Stimulated activated CD8-positive, alpha-beta memory T cell treated with anti-CD3 and anti-CD28 coated beads, Interleukin-4, amount 100 ng/mL, for 24 hours (primary cell): ENCODE data around the gene PRAMEF4.
"Not testable (repeated sequence)": the region's sequence is repeated elsewhere in the genome, so short reads cannot be mapped to it uniquely, and the experiment has no call there.

Source experiments
- DNase-seq: peaks from one replicate; pipeline ENCODE4 v3.0.0-alpha.2; 2020; ENCODE audit warnings: low read depth

PRAMEF4 gene

DNA sequence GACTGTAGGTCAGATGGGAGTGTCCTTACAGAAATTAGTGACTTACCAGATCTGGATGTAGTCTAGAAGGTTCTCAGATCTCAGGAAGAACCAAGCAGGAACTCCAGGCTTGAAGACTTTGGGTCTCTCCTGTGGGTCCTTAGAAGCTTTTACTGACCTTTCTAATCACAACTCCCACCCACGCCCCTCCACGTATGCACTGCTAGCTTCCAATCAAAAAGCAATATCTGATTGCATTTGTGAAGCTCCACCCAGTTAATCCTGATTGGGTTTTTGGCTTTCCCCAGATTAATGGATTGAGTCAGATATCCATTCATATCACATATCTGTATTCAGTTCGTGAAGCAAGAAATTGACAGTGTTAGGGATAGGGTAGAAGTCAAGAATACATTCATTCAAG, at the start of gene PRAMEF4:
TSS of gene PRAMEF4 (minus strand) at position 101 of the 400 bp plus-strand sequence. CDS start 2,807 bp downstream, outside the sequence.
- not testable (repeated sequence) for DNase-seq

DNA sequence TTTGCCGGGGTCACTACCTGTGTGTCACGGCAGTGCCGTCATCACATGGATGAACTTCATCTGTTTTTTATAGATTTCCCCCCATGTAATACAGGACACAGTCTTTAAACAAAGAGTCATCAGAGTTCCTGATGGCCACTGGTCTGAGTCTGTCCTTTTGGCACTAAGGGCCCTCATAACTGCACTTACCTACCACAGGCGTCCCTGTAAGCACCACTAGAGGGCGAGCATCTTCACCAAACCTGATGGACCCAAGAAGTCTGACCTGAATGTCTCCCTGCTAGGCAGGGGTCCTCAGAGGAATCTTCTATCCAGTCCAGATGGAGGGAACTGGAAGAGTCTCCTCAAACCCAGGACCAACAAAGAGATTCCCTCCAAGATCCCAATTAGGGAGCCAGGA, 38.4 kb upstream of the PRAMEF4 start:
- DNase-seq, result not testable (repeated sequence)

- DNase-seq, result not testable (repeated sequence)
Measured at GRCh38 chr1:12921749-12922148, 35.7 kb upstream of the PRAMEF4 start.

DNA sequence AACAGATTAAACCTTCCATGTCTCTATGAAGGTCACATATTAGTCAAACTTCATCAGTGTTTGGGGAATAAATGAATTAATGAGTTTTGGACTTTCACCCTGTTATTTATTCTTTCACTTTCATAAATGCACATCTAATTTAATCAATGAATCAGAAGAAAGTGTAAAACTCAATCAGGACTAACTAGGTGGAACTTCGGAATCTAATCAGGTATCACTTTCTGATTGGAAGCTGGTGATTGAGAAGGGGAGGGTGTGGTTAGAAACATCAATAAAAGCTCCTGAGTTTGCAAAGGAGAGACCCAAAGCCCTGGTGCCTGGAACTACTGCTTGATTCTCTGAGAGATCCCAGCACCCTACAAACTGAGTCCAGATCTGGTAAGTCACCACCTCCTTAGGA, 30.3 kb upstream of the PRAMEF4 start, which contains the start of gene PRAMEF7:
TSS of gene PRAMEF7 (plus strand) at position 301 of the 400 bp plus-strand sequence. CDS start 1,083 bp downstream, outside the sequence.
- not testable (repeated sequence) for DNase-seq

DNA sequence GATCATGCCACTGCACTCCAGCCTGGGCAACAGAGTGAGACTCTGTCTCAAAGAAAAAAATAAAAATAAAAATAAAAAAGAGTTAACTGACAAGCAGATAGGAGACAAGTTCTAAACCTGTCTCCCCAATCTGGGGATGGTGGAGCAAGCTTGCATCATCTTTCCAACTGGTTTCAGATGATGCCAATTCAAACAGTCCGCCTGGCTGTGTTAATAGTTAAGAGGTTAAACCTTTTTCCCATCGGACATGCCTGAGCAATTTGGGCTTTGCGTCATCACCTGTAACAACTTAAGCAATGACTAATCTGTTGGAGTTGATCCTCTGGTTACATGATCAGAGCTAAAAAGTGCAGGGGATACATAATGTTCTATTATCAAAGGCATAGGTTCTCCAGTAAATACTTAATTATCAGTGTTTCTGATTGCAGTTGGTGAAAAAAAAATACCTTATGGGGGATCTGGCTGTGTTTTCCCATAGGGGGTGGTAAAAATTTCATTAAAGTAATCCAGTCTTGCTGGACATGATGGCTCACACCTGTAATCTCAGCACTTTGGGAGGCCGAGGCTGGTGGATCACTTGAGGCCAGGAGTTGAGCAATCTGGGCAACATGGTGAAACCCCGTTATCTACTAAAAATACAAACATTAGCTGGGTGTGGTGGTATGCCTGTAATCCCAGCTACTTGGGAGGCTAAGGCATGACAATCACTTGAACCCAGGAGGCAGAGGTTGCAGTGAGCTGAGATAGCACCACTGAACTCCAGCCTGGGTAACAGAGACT, 18.0 kb upstream of the PRAMEF4 start:
- DNase-seq, result not testable (repeated sequence)

DNA sequence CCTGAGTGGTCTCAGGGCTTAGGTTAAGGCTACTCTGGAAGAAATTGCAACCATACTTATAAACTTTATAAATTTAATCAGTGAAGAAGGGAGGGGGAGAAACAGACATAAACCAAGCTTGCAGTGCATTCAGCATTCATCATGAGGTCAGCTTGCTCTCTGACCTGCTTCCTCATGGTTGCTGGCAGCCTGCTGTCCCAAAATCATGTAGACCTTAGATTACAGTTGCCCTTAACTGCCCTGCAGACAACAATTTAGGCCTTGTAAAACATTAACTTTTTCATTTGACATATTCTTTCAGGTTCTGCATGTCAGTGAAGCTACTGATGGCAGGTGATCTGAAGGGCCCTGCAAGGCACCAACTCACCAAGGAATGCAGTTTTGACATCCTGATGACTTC, 13.2 kb upstream of the PRAMEF4 start:
- DNase-seq, result not testable (repeated sequence)

DNA sequence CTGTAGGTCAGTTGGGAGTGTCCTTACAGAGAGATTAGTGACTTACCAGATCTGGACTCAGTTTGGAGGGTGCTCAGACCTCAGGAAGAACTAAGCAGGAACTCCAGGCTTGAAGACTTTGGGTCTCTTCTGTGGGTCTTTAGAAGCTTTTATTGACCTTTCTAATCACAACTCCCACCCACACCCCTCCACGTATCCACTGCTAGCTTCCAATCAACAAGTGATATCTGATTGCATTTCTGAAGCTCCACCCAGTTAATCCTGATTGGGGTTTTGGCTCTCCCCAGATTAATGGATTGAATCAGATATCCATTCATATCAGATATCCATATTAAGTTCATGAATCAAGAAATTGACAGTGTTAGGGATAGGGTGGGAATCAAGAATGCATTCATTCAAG, 12.2 kb upstream of the PRAMEF4 start, which contains the start of gene PRAMEF10:
TSS of gene PRAMEF10 (minus strand) at position 101 of the 400 bp plus-strand sequence. CDS start 2,423 bp downstream, outside the sequence.
- DNase-seq, result not testable (repeated sequence)

DNA sequence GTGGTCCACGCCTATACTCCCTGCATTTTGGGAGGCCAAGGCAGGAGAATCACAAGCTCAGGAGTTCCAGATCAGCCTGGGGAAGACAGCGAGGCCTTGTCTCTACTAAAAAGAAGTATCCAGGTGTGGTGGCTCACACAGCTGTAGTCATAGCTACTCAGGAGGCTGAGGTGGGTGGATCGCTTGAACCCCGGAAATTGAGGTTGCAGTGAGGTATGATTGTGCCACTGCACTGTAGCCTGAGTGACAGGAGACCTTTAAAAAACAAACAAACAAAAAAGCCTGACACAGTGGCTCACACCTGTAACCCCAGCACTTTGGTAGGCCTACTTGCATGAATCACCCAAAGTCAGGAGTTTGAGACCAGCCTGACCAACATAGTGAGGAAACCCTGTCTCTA, 7.5 kb downstream of the PRAMEF4 start:
- DNase-seq, result not testable (repeated sequence)

DNA sequence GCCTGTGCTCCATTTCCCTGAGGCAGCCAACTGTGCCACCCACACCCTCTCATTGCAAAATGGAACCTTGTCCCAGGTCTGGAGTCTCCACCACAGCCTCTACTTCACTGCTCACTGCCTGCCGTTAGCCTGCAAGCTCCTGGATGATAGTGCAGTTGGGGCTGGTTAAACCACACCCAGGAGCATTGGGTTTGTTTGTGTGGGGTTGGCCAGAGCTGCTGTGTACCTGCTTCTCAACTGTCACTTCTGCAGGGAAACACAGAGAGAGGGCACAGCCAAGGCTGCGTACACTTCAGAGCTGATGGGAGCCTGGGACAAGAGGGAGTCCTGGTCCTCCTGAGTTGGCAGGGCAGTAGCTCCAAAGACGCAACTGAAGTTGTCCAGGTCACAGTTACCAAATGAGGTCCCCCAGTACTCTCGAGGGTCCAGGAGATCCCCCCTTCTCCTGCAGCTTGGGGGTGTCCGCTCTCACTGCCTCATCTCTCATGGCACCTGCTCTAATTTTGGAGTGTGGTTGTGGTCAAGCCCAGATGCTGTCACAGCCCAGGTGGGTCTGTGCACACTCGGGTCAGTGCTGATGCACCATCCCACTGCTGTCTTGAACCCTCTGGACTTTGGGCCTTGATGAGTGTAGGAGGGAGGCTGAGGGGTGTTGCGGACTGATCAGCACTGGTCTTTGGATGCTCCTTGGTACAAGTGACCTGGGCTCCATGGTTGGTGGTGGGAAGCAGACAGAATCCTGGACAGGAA, 22.7 kb downstream of the PRAMEF4 start:
- not testable (repeated sequence) for DNase-seq

- not testable (repeated sequence) for DNase-seq
Measured at GRCh38 chr1:12856786-12857185, 29.2 kb downstream of the PRAMEF4 start, which contains the start of gene PRAMEF2. PRAMEF2 (plus strand) TSS chr1:12857086; CDS start chr1:12859010, 1,924 bp downstream.

GRCh38 chr1:12851779-12852178, 34.2 kb downstream of the PRAMEF4 start:
- no peak for DNase-seq

GRCh38 chr1:12848620-12849019, 37.4 kb downstream of the PRAMEF4 start, which contains the start of gene HNRNPCL1:
HNRNPCL1 (minus strand) TSS chr1:12848720; CDS start chr1:12848289, 431 bp downstream.
- not testable (repeated sequence) for DNase-seq

GRCh38 chr1:12833251-12833650, 52.8 kb downstream of the PRAMEF4 start:
- DNase-seq, result not testable (repeated sequence)

- not testable (repeated sequence) for DNase-seq
Measured at GRCh38 chr1:12831310-12831709, 54.7 kb downstream of the PRAMEF4 start, which contains the start of gene PRAMEF11. PRAMEF11 (minus strand) TSS chr1:12831410; CDS start chr1:12828789, 2,621 bp downstream.
